CD4-positive, alpha-beta T cell treated with Interleukin-10 for 1 hour (primary cell): ENCODE measurements around the gene OR5M10.
"Not testable (repeated sequence)": the region's sequence is repeated elsewhere in the genome, so short reads cannot be mapped to it uniquely, and the experiment has no call there.

Source experiments
- DNase-seq: peaks from one replicate; pipeline ENCODE4 v3.0.0-alpha.2; 2020

OR5M10 gene

DNA sequence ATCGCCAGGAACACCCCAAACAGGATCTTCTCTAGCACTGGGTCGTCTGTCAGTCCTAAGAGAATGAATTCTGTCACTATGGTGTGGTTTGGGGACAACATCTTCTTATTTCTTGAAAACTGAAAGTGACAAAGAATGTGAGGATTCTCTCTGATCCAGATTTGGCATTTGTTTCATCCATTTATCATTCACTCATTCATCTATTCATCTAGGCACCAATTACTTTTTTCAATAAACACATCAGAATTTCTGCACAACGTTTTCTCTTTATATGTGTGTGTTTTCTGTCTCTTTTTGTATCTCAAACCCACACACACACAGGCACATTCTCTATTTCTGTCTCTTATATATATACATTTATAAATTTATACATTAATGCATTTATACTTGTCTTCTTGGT, at the start of gene OR5M10:
TSS of gene OR5M10 (minus strand) at position 101 of the 400 bp plus-strand sequence. CDS start at position 101, 0 bp downstream.
- no peak for DNase-seq

DNA sequence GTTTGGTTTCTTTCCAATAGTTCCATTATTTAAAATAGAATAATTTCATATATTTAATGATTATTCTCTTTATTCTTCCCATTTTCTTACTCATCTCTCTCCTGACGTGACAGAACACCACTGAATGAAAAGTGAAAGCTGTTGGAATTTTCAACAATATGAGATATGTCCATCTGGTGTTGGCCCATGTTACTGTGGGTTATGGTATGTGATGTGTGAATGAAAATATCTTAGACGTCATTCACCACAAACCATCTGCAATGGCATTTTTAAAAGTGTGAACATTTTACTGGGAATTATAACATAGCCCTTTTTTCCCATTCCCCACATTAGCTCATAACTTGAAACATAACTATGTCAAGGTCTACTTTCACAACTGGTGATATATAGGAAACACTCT, 48.4 kb upstream of the OR5M10 start:
- DNase-seq = no peak

DNA sequence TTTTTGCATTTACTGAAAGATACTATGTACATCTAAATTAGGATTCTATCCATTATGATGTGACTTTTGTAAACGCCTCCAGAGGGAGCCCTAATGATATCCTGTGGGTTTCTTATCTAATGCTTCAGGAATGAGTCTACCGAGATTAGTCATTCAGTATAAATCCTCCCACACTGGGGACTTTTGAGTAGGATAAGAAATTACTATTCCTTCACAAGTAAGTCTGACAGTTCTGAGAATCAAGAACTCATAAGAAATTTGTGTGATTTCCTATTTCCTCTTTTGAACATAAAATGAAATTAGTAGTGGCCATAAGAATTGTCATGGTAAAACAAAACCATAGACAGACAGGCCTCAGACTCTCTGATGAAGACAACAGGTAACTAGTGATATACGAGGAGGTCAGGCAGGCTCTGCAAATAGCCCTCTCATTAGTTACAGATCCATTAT, 47.2 kb upstream of the OR5M10 start:
- DNase-seq = no peak

DNA sequence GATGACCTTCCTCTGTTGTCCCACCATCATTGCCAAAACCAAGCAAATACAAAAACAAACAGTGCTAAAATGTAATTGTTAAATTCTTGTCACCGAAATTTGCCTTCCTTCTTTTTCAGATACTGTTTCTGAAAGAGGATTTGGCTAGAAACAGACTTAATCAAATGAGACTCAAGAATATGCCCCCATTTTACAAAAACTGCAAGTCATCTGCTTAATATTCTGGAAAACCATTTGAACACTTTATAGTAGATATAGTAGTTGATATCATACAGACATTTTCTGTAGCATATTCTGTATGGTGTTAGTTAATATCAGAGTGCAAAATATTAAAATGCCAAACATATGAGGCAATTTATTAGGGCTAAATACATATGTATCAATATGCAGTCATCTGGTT, 33.7 kb upstream of the OR5M10 start:
- no peak for DNase-seq

DNA sequence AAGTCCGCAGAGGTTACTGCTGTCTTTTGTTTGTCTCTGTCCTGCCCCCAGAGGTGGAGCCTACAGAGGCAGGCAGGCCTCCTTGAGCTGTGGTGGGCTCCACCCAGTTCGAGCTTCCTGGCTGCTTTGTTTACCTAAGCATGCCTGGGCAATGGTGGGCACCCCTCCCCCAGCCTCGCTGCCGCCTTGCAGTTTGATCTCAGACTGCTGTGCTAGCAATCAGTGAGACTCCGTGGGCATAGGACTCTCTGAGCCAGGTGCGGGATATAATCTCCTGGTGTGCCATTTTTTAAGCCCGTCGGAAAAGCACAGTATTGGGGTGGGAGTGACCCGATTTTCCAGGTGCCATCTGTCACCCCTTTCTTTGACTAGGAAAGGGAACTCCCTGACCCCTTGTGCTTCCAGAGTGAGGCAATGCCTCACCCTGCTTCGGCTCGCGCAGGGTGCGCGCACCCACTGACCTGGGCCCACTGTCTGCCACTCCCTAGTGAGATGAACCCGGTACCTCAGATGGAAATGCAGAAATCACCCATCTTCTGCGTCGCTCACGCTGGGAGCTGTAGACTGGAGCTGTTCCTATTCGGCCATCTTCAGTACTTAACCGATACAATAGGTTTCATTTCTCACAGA, 14.7 kb upstream of the OR5M10 start:
- not testable (repeated sequence) for DNase-seq

DNA sequence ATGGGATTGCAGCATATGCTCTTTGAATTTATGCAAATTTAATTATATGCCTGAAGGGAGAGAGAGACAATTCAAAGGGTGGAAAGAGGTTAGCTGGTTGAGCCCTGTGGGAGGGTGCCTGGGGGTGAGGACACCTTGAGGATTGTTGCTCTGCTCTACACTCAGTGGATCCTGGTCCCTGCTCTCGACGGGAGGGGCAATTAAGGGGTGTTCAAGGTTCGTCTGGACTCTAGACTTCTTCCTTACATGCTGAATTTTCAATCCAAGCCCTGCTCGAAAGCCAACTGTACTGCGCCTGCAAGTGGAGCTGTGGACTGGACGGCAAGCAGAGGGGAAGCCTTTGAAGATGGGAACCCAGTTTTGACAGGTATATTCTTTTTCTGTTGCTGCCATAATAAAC, 18.9 kb downstream of the OR5M10 start:
- no peak for DNase-seq

GRCh38 chr11:56554691-56555090, 22.8 kb downstream of the OR5M10 start:
- DNase-seq = not testable (repeated sequence)

DNA sequence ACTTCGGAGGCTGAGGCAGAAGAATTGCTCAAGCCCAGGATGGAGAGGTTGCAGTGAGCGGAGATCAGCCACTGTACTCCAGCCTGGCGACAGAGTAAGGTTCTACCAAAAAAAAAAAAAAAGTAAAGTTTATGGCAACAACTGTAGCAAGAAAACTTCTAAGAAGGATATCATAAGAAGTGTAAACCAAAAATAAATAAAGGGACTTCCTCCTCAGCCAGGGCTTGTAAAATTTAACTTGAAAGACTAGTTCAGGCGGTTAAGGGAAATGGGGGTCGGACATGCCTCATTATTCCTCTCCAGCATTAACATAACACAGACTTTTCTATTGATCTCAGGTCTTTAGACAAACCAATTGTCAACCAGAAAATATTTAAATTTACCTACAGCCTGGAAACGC, 32.0 kb downstream of the OR5M10 start:
- DNase-seq = no peak

DNA sequence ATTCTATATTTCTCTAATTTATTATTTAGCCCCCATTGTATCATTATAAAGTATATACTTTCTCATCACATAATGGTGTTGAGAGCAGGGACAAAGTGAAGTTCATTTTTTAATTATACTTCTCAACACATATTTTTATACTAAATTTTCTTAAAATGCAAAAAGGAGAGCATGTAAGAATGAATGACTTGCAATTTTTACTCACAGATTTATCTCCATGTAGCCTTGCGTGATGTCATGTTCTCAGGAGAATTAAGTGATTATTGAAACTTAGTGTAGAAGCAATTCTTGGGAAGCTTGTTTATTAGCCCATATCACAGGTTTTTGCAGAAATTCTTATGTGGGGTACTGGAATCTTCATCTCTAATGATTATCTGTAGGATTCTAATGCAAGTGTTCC, 33.8 kb downstream of the OR5M10 start:
- no peak for DNase-seq

DNA sequence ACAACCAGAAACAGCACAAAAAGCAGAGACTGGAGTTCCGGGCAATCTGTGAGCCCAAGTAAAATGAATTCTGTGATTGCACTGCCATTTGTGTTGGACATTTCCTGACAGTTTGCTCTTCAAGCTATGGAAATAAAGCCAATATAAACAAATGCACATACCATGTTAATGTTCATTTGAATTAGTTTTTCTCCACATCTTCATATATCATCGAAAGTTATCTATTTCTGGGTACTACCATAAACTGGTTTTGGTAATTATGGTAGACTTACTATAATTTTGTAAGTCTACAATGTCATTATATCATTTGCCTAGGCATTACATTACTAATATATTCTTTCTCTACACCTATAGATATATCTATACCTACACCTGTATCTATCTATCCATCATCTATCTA, 34.4 kb downstream of the OR5M10 start, which contains the start of gene OR5M11:
TSS of gene OR5M11 (minus strand) at position 101 of the 400 bp plus-strand sequence. CDS start at position 101, 0 bp downstream.
- no peak for DNase-seq

- no peak for DNase-seq
Measured at GRCh38 chr11:56533054-56533740, 44.3 kb downstream of the OR5M10 start.

DNA sequence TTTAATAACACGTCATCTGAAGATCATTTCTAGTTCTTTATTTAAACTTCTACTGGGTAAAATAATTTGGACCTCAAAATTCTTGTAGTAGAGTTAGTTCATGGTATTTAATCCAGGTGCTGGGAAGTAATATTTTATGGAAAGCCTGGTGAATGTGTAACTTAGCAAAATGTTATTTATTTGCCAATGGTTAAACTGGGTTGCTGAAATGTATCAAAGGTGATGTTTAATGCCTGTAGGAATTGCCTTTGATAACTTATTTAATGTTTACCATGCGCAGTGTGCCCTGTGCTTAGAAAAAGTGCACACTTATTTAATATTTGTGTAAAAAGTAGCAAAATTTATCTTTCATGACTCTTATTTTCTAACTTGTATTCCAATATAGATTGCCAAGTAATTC, 45.7 kb downstream of the OR5M10 start:
- no peak for DNase-seq
